Caco-2 (cell line): ENCODE data around the gene FXYD1. TPM values are rescaled to one million over a fixed set of nuclear protein-coding genes. Genes with fewer than 3 reads are reported as not detected.

ENCODE experiments used
- BruUV-seq: library from RNA; stranded (reverse); fragments of 400-500 nt; replicated peaks from 2 replicates; lab custom pipeline; 2021; lab: Mats Ljungman, UMichigan
- CTCF ChIA-PET: fragments of 300-600 bp; sonication (Branson Sonifier 250); formaldehyde crosslinking; loops from one replicate; lab custom pipeline; 2022; ENCODE audit warnings: antibody characterized with exemption; lab: Charles Lee
- POLR2A ChIA-PET: fragments of 300-600 bp; sonication (Branson Sonifier 250); formaldehyde crosslinking; loops from one replicate; lab custom pipeline; 2022; ENCODE audit warnings: antibody characterized with exemption; lab: Charles Lee
- DNase-seq, 2 experiments: peaks; one replicate each; pipeline versions ENCODE4 v3.0.0 to v3.0.0-alpha.2; 2020 to 2022
- H3K27me3 ChIP-seq: replicated peaks from 2 replicates; pipeline ENCODE4 v1.6.0; 2011; ENCODE audit warnings: low read length; ENCODE audit not compliant: control insufficient read depth, insufficient read depth
- H3K36me3 ChIP-seq: 2 replicates; pipeline ENCODE4 v1.5.1; 2011; ENCODE audit warnings: low read length; ENCODE audit not compliant: control insufficient read depth, insufficient read depth
- H3K4me1 ChIP-seq: fragments of 250-450 bp; sonication (Bioruptor Pico); 2 replicates; pipeline ENCODE4 v1.5.1; 2020; ENCODE audit warnings: mild to moderate bottlenecking
- H3K4me3 ChIP-seq: 2 replicates; pipeline ENCODE4 v1.5.1; 2011; ENCODE audit warnings: low read depth, mild to moderate bottlenecking, control low read depth, low read length
- H3K9me3 ChIP-seq: fragments of 250-450 bp; sonication (Bioruptor Pico); 2 replicates; pipeline ENCODE4 v1.5.1; 2020; ENCODE audit warnings: mild to moderate bottlenecking, moderate library complexity
- H3K27ac Mint-ChIP-seq: one replicate; pipeline ENCODE4 v1.8.0; 2022; ENCODE audit warnings: mixed read lengths; ENCODE audit not compliant: unreplicated experiment
- H3K27me3 Mint-ChIP-seq: one replicate; pipeline ENCODE4 v1.8.0; 2022; ENCODE audit warnings: mixed read lengths; ENCODE audit not compliant: insufficient read depth, unreplicated experiment
- H3K36me3 Mint-ChIP-seq: one replicate; pipeline ENCODE4 v1.8.0; 2022; ENCODE audit warnings: mild to moderate bottlenecking, mixed read lengths; ENCODE audit not compliant: insufficient read depth, unreplicated experiment
- H3K4me1 Mint-ChIP-seq: one replicate; pipeline ENCODE4 v1.8.0; 2022; ENCODE audit warnings: low read depth, mixed read lengths; ENCODE audit not compliant: unreplicated experiment
- H3K4me3 Mint-ChIP-seq: one replicate; pipeline ENCODE4 v1.8.0; 2022; ENCODE audit warnings: mild to moderate bottlenecking, moderate library complexity, mixed read lengths; ENCODE audit not compliant: unreplicated experiment
- H3K9me3 Mint-ChIP-seq: one replicate; pipeline ENCODE4 v1.8.0; 2022; ENCODE audit warnings: mixed read lengths; ENCODE audit not compliant: unreplicated experiment
- intact Hi-C: fragments of 100-400 bp; cut with micrococcal nuclease; formaldehyde crosslinking; loops from one replicate; pipeline ENCODE4 v1.10.0; 2022; ENCODE audit not compliant: unreplicated experiment
- total RNA-seq: library from RNA; stranded (reverse); gene quantifications from 2 replicates; pipeline ENCODE4 v1.2.3, GENCODE V29; 2022
- TF ChIP-seq, protein P1 (sequence below), 2 experiments: fragments of 200-600 bp in 1 of 2; IDR thresholded peaks; 1 replicate in 1 of 2; 2 replicates in 1 of 2; pipeline versions ENCODE4 v1.5.1 to v1.8.0; 2011 to 2022; ENCODE audit warnings: antibody characterized with exemption in 1 of 2, control low read depth in 1 of 2, inconsistent platforms in 1 of 2, low read depth in 1 of 2, low read length in 1 of 2, mild to moderate bottlenecking in 1 of 2, moderate library complexity in 1 of 2; ENCODE audit not compliant: insufficient read depth in 1 of 2, severe bottlenecking in 1 of 2, unreplicated experiment in 1 of 2

Gene FXYD1
- total RNA-seq, 1 experiment from 2014 or later: not detected

GRCh38 chr19:35157431-35157830, 18.8 kb downstream of the FXYD1 start:
- no peaks in the 10 kb centered on the region for H3K9me3 Mint-ChIP-seq
- H3K27ac Mint-ChIP-seq: no peak overlapping the region
- peaks cover 9% of the 10 kb centered on the region for H3K4me1 Mint-ChIP-seq
- no peaks in the 10 kb centered on the region for H3K36me3 ChIP-seq
- no peak for DNase-seq
- TF ChIP-seq, protein P1, sequence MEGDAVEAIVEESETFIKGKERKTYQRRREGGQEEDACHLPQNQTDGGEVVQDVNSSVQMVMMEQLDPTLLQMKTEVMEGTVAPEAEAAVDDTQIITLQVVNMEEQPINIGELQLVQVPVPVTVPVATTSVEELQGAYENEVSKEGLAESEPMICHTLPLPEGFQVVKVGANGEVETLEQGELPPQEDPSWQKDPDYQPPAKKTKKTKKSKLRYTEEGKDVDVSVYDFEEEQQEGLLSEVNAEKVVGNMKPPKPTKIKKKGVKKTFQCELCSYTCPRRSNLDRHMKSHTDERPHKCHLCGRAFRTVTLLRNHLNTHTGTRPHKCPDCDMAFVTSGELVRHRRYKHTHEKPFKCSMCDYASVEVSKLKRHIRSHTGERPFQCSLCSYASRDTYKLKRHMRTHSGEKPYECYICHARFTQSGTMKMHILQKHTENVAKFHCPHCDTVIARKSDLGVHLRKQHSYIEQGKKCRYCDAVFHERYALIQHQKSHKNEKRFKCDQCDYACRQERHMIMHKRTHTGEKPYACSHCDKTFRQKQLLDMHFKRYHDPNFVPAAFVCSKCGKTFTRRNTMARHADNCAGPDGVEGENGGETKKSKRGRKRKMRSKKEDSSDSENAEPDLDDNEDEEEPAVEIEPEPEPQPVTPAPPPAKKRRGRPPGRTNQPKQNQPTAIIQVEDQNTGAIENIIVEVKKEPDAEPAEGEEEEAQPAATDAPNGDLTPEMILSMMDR (IDR thresholded peaks at IDR 0.05; ENCODE audit: insufficient read depth in 1 of 2, low read depth in 1 of 2, low read length in 1 of 2, severe bottlenecking in 1 of 2, unreplicated experiment in 1 of 2): no peak
- BruUV-seq: no TSS peak
- H3K4me1 ChIP-seq: peaks cover 11% of the 10 kb centered on the region; the same call in 1 of the 2 replicates
- no peaks in the 10 kb centered on the region for H3K27me3 ChIP-seq
- H3K36me3 Mint-ChIP-seq: peaks cover 7% of the 10 kb centered on the region
- intact Hi-C loops: no loop called here
- H3K27me3 Mint-ChIP-seq: peaks cover 14% of the 10 kb centered on the region
- ChIA-PET POLR2A (no interaction called here), CTCF (no interaction called here)
- no peak overlapping the region for H3K4me3 Mint-ChIP-seq
- no peak overlapping the region for H3K4me3 ChIP-seq
- H3K9me3 ChIP-seq: peaks cover 4% of the 10 kb centered on the region; the same call in 1 of the 2 replicates

GRCh38 chr19:35159606-35160005, 21.0 kb downstream of the FXYD1 start:
- H3K9me3 ChIP-seq: peaks cover 11% of the 10 kb centered on the region; the same call in 1 of the 2 replicates
- H3K4me3 Mint-ChIP-seq: no peak overlapping the region
- H3K27ac Mint-ChIP-seq: no peak overlapping the region
- intact Hi-C loops: no loop called here
- ChIA-PET CTCF (no interaction called here), POLR2A (no interaction called here)
- peaks cover 5% of the 10 kb centered on the region for H3K36me3 Mint-ChIP-seq
- H3K4me1 Mint-ChIP-seq: peaks cover 6% of the 10 kb centered on the region
- H3K4me3 ChIP-seq: no peak overlapping the region
- peaks cover 3% of the 10 kb centered on the region for H3K9me3 Mint-ChIP-seq
- TF ChIP-seq, protein P1 (IDR thresholded peaks at IDR 0.05; ENCODE audit: insufficient read depth in 1 of 2, low read depth in 1 of 2, low read length in 1 of 2, severe bottlenecking in 1 of 2, unreplicated experiment in 1 of 2): no peak
- no TSS peak for BruUV-seq
- no peaks in the 10 kb centered on the region for H3K27me3 ChIP-seq
- H3K36me3 ChIP-seq: no peaks in the 10 kb centered on the region
- H3K27me3 Mint-ChIP-seq: peaks cover 9% of the 10 kb centered on the region
- DNase-seq: no peak
- 0 out of 2 replicates have a peak, but pooled peaks cover 8% of the 10 kb centered on the region for H3K4me1 ChIP-seq

DNA sequence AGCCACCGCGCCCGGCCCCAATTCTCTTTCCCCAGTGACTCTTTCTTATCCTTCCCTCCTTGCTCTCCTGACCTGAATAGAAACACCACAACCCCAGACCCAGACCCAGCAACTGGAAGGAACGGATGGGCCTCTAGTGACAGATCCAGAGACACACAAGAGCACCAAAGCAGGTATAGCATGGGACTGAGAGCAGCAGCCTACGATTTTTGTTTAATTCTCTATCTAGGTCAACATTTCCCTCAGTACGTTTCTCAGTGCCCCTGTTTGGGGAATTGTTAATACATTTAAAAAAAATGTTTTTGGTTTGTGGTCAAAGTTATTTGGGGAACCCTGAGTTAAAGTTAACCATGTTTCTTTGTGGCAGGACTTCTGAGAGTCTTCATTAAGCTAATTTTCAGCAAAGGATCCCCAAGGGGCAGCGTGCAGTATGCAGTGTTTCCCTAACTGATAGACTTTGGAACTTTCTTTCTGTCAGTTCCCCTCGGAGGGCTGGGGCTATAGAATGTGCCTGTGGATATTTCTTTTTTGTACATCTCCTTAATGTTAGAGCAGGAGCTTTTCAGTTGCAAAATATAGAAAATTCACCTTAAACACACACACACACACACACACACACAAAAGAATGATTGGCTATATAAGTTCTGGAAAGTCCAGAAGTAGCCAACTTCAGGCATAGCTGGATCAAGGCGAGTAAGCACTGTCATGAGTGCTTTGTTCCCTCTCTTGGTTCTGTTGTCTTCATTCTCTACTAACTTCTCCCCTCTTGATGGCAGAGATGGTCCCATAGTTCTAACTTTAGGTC, 22.2 kb downstream of the FXYD1 start:
- Histone ChIP-seq H3K9me3 (peaks cover 22% of the 10 kb centered on the region), H3K27me3 (no peaks in the 10 kb centered on the region), H3K4me1 (no peaks in the 10 kb centered on the region), H3K4me3 (no peak overlapping the region), H3K36me3 (no peaks in the 10 kb centered on the region)
- DNase-seq: no peak
- Mint-ChIP-seq H3K27ac (no peak overlapping the region), H3K36me3 (peaks cover 6% of the 10 kb centered on the region), H3K9me3 (peaks cover 12% of the 10 kb centered on the region), H3K4me1 (no peaks in the 10 kb centered on the region), H3K4me3 (no peak overlapping the region), H3K27me3 (peaks cover 4% of the 10 kb centered on the region)
- intact Hi-C loops: no loop called here
- no TSS peak for BruUV-seq
- CTCF ChIA-PET: no interaction called here
- TF ChIP-seq, protein P1 (IDR thresholded peaks at IDR 0.05; ENCODE audit: insufficient read depth in 1 of 2, low read depth in 1 of 2, low read length in 1 of 2, severe bottlenecking in 1 of 2, unreplicated experiment in 1 of 2): no peak
- POLR2A ChIA-PET: no interaction called here
